Jurkat, Clone E6-1 (cell line): ENCODE data around the gene RPS14.

Experiments used
- DNase-seq: peaks from one replicate; pipeline ENCODE4 v3.0.0-alpha.2; 2011; ENCODE audit warnings: low read depth, low spot score
- H3K4me3 ChIP-seq: 2 replicates; pipeline ENCODE4 v1.5.1; 2011; ENCODE audit warnings: mild to moderate bottlenecking, low read length, control low read depth, moderate library complexity

RPS14 gene

DNA sequence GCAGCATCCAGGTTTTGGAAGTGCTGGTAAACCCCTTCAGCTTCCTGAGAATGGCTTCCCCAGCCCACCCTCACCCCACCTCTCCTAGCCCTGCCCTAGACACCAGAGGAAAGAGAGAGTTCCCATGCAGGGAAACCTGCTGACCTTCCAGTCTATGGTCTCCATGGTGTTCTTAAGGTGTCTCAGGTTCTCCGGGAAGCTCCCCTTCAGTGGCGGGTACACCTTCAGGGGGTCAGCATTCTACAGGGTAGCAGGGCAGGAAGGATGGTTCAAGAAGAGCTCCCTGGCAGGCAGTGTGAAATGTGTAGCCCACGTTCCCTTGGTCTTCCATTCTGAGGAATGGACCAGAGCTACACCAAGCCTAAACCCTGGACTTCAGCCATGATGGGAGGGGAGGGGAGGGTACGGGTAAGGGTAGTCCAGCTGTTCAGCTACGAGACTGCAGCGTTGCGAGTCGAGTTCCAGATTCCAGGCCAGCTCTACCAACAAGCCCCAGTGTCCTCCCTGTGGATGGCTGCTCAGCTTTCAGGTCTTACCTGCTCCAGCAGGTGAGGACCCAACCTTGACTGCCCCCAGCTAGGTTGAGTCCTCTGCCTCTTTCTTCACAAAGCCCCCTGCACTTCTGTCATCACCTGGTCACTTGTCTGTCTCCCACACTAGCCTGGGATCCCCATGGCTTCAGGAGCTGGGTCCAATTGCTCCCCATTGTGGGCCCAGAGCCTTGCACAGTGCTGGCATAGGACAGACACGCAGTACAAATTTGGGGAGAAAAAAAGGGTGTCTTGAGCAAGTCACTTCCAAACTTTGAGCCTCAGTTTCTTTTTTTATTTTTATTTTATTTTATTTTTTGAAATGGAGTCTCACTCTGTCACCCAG is 44.4 kb downstream of the RPS14 start:
- no peak overlapping the region for H3K4me3 ChIP-seq
- DNase-seq = no peak

DNA sequence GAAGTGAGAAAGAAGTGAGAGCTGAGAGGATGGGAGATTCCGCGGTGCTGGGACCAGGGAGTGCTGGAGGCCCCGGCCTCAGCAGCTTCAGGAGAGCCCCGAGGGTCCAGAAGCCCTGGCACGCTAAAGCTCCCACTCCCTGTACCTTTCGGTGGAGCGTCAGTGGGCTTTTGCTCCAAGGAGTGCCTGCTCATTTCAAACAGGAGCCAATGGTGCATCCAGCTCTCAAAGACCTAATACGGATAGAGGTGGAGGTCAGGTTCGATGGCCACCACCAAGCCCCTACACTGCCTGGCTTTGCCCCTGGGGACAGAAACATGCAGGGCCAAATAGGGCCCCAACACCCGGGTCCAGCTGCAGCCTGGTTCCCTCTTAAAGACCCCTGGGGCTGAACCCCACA is 45.0 kb downstream of the RPS14 start:
- DNase-seq = no peak
- no peak overlapping the region for H3K4me3 ChIP-seq

DNA sequence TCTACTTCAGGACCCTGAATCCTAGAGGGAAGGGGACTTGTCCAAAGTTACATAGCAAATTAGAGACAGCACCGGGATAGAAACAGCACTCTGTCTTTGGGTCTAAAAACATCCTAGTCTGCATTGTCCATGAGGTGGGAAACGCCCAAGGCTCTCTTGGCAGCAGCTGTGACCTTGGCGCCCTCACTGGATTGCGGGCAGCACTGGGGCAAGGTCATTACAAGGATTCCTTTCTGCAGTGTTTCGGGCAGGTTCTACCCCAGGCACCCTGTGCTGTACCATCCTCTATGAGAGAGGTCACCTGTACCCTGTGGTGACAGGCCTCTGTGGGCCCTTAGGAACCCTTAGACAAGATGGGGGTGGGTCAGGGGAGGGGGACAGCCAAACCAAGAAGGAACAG is 45.4 kb downstream of the RPS14 start:
- no peak for DNase-seq
- no peak overlapping the region for H3K4me3 ChIP-seq

DNA sequence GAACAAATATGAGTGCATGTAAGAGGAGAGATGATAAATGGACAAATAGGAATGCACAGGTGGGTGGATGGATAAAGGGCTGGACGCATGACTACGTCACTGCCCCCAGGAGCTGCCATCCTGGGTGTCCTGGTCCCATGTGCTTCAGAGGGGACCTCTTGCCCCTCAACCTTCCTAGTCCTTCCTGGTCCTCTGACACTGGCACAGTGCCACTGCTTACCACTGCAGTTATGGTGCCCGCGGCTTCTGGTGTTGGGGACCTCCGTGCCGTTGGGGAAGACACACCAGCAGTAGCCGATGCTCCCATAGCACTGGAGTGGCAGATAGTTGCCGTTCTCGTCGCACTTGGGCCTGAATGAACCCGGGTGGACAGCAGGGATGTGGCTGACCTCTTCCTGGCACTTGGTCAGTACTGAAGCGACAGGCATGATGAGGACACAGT is 46.6 kb downstream of the RPS14 start:
- DNase-seq = no peak
- H3K4me3 ChIP-seq = no peak overlapping the region

DNA sequence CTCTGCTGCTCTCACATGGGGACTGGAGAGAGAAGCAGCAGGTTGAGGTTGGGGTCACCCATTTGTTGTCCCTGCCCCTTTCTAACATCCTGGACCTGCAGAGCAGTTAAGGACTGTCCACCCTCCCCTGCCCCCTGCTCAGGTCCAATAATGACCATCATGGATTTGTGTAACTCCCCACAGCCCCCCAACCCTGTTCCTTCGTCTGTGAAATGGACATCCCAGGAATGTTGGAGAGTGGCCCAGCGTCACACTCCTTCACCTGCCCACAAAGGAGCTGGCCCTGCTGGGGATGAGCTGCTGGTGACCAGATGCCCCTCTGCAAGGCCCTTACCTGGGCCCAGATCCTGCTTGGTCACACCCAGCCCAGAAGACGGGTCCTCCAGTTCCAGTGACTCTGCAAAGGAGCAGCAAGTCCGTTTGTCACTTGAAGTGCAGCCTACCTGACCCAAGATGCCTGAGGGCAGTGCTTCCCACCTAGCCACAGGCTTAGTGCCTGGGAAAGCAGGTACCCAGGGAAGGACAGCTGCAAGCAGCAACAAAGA is 47.2 kb downstream of the RPS14 start:
- no peak for DNase-seq
- H3K4me3 ChIP-seq = no peak overlapping the region

DNA sequence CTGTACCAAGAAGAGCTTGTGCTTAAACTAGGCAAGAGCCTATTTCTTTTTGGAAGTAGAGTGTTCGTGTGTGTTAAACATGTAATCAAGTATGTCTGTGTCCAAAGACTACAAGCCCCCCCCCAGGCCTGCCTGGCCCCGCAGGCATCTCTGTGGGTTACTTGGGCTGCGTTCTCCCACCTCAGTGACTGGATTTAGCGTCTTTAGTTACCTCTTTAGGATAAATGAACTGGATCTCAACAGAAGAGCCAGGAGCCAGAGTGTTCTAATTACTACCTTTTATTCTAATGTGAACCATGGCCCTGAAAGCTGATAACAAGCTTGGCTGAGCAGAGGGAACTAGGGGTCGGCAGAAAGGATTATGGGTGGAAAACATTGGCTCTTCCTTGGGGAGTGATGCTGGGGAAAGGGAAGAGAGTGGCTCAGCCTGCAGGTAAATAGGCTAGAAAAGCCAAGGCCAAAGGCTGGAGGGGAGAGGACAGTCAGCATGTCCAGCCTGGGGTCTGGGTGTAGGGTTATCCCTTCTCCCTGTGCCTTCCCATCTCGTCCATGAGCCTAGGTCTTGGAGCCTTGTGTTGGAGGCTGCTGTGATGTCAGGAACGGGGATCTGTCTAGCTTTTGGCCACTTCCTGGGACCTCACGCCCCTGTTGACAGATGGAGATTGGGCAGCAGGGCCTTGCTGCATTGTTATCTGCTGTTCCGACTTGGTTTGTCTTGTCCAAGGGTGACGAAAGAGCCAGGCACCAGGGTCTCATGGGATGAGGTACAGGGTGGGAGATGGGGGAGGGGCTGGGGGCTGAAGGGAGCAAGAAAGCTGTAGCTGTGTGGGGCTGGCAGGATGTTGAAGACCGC is 47.9 kb downstream of the RPS14 start:
- H3K4me3 ChIP-seq = no peak overlapping the region
- no peak for DNase-seq

DNA sequence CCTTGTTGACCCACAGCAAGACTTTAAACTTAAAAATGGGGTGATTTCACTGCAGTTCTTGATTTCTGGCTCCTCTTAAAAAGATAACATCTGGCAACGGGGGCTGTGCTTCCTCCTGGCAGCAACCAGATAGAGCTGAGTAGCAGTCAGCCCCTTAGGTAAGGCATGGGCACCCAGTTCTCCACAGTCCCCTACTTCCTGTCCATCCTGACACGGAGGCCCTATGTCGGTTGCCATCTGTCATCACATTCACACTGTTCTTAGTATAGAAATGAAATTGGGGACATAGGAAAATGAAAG is 48.5 kb downstream of the RPS14 start:
- DNase-seq = no peak
- H3K4me3 ChIP-seq = no peak overlapping the region

DNA sequence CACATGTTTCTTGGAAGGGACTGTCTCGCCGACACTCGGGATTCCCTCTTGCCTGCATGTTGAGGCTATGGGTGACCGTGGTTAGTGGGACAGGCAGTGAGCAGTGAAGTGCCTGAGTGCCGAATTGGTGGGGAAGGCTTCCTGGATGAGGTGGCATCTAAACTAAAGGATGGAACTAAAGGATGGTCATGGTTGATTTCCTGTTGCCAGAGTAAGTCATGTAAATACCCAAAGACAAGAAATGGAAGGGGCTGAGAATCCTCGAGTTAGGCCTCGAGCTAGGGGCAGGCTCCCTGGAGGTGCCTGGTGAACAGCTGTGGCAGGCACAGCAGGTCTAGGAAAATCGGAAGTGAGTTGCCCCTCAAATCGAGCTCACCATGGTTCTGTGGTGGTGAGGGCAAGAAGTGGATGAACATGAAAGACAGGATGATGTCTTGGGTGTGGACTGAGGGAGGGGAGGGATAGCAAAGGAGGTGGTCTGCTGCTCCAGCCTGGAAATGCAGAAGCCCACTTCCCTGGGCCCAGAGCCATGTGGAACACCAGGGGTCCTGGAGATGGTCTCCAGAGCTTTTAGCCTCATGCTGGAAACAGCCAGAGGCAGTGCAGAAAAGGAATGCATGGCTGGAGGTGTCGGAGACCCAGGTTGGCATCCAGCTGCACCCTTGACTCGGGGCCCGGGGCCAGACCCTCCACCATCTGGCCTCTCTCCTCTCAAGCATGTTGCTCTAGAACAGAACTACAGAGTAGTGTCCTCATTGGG is 49.0 kb downstream of the RPS14 start:
- DNase-seq = no peak
- no peak overlapping the region for H3K4me3 ChIP-seq

DNA sequence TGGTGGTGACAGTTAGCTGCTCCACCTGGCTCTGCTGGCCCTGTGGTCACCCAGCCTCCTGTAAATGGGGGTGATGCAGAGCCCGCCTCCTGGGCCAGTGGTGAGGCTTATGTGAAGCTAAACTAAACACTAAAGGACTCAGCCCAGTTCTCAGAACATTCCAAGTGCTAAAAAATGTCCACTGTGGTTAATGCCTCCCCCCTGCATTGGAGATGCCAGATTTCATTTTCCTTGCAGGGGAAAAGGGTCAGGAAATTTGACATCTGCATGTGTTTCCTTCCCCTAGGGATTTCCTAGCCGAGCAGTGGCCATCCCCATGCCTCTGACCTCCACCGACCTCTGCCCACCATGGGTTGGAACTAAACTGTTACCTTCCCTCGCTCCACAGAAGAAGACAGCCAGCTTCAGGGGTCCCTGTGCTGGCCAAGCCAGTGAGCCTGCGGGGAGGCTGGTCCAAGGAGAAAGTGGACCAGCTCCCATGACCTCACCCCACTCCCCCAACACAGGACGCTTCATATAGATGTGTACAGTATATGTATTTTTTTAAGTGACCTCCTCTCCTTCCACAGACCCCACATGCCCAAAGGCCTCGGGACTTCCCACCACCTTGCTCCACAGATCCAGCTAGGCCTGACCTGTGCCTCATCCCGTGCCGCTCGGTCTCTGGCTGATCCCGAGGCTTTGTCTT is 49.9 kb downstream of the RPS14 start:
- no peak for DNase-seq
- H3K4me3 ChIP-seq = no peak overlapping the region

DNA sequence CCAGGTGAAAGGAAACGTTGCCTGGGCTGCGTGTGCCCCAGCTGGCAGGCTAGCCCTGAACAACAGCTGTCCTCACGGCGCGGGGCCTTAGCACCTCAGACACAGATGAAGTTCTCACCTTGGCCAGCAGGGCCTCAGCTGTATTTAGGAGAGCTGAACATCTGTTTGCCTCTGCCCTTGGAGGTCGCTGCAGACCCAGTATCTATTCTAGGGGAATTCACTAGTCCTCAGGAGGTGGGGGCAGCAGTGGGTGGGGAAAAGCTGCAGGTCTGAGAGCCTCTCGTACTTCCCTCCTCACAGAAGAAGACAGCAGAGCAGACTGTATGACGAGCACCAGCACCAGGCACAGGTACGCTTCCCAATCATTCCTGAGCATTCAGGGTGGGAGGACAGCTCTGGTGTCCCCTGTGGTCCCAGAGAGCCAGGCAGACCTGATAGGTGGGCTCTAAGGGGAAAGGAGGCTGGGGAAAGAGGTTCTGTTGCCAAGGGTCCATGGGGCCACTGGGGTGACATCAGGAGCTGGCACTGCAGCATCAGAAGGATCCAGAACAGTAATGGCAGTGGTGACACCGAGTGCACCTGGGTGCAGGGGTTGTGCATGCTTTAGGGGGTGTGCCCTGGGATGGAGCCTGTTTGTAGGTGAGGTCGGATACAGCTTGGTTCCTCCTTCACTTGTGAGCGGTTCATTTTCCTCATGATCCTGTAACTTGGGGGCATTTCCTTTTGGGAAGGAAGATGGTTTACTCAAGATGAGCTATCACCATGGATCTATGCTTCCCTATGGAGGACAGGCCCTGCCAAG is 50.6 kb downstream of the RPS14 start:
- DNase-seq = no peak
- no peak overlapping the region for H3K4me3 ChIP-seq

DNA sequence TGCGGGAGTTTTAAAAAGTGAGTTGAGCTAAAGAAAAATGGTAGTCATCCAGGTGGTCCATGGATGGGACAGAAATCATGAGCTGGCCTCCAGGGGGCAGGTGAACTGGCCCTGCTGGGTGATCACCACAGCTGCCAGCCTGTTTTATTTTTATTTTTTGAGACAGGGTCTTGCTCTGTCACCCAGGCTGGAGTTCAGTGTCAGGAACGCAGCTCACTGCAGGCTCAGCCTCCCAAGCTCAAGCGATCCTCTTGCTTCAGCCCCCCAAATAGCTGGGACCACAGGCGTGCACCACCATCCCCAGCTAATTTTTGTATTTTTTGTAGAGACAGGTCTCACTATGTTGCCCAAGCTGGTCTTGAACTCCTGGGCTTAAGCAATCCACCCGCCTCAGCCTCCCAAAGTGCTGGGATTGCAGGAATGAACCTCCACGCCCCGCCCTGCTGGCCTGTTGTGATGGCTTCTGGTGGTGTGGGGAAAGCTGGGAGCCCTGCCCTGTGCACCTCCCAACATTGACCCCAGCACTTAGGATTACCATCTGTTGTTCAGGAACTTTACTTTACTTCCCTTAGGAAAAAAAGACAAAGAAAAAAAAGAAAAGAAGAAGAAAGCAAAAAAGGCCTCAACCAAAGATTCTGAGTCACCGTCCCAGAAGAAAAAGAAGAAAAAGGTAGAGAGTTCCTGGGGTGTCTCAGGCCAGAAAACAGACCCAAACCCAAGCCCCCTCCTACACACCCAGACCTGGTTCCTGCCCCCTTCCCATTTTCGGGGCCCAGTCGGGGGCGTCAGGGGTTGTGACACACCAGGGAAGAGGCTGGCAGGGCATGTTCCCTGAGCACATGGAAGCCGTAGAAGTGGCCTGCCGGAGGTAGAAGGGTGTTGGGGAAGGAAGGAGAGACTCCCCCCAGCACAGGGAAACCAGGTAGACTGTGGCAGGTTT is 51.5 kb downstream of the RPS14 start:
- DNase-seq = no peak
- H3K4me3 ChIP-seq = no peak overlapping the region

DNA sequence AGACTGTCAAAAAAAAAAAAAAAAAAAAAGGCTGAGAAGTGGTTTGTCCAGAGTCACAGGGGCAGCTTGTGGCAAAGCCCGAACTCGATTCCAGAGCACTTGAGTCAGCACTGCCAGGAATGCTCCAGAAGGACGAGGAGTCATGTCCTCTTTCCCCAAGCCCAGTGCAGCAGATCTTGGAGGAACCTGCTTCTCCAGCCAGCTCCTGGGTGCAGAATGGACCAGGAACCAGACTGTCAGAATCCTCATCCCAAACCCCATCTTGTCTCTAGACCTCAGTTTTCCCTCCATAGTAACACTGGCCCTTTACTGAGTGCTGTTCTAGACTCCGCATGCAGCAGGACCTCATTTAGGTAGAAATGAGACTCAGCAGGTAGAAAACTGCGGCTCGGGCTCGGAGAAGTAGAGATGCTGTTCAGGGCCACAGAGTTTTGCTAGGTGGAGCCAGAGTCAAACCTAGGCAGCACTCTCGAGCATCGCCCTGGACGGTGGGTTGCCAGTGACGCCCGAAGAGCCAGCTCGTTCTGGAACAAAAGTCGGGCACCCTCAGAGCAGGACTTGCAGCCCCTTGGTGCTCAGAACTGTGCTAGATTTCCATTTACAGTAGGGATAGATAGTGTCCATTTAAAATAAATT is 52.3 kb downstream of the RPS14 start:
- DNase-seq = no peak
- no peak overlapping the region for H3K4me3 ChIP-seq

DNA sequence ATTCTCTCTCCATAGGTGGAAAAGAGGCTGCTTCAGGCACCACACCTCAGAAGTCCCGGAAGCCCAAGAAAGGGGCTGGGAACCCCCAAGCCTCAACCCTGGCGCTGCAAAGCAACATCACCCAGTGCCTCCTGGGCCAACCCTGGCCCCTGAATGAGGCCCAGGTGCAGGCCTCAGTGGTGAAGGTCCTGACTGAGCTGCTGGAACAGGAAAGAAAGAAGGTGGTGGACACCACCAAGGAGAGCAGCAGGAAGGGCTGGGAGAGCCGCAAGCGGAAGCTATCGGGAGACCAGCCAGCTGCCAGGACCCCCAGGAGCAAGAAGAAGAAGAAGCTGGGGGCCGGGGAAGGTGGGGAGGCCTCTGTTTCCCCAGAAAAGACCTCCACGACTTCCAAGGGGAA is 53.3 kb downstream of the RPS14 start:
- no peak for DNase-seq
- H3K4me3 ChIP-seq = no peak overlapping the region

DNA sequence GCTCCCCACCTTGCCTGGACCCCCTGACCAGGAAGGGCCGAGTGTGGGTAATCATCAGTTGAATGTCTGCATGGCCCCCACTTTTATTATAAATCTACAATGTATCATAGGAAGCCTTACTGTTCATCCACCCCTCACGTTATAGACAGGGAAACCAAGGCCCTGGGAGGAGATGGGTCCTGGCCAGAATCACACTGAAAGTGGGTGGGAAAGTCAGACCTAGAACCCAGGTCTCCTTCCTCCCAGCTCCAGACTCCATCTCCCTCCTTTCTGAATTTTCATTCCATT is 53.9 kb downstream of the RPS14 start:
- no peak overlapping the region for H3K4me3 ChIP-seq
- no peak for DNase-seq

DNA sequence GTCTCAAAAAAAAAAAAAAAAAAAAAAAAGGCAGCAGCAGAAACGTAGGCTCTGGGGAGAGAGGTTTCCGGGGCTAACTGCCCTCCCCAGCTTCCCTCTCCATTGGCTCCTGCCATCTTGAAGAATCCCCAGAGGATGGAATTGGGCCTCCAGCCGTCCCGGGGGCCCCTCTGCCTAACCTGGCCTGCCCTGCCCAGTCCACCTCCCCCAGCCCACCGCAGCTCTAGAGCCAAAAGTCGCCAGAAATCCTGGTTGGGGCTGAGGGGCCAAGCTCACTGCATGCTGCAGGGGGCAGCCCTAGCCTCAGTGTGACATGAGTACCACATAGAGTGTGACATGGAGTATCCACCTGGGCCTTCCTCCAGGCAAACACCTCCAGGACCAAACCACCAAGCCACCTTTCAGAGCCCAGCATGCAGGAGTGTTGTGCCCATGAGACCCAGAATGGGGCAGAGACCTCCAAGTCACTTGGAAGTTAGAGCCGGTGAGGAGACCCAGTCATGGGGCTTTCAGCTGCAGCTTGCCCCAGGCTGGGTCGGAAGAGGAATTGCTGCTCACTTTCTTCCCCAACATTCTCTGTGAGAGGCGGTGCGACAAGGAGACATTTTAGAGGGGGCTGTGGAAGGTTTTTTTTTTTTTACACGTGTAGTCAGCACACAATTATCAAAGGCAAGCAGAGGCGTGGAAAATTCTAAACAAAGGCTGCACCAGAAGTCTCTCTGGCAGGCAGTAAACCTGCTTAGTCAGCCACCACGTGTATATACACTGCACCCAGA is 54.4 kb downstream of the RPS14 start:
- DNase-seq = no peak
- H3K4me3 ChIP-seq = no peak overlapping the region

DNA sequence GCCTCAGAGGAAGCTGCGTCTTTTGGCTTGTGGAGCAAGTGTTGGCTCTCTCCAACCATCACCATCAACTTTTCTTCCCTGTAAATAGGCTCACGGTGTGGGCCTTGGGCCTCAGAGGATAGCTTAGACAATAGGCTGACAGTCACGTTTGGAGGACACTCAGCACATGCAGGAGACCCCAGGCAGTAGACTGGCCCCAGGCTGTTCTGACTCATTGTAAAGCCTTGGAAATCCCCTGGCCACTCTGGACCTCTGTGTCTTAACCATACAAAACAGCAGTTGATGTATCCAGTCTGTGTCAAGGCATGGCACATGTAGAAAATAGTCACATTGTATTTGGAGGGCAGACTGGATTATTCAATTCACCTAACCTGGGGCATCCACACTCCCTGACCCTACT is 55.4 kb downstream of the RPS14 start:
- no peak overlapping the region for H3K4me3 ChIP-seq
- no peak for DNase-seq
